ENCODE results near the gene CCDC88C.
"Not testable (repeated sequence)": the region's sequence is repeated elsewhere in the genome, so short reads cannot be mapped to it uniquely, and the experiment has no call there.

Gene CCDC88C

GRCh38 chr14:91227183-91227628, 190.4 kb downstream of the CCDC88C start:
- TF ChIP-seq CTCF (IDR thresholded peaks at IDR 0.05; ENCODE audit: low read length), result no peak
- TF ChIP-seq EZH2 (IDR thresholded peaks at IDR 0.05; ENCODE audit: borderline replicate concordance, low read length), result no peak
- Histone ChIP-seq H3K27me3 (ENCODE audit: insufficient read depth, low read length) (no peaks in the 10 kb centered on the region), H2AFZ (ENCODE audit: low read length) (no peak overlapping the region), H3K9me3 (ENCODE audit: low read length) (no peaks in the 10 kb centered on the region), H3K79me2 (ENCODE audit: insufficient read depth, low read length) (no peaks in the 10 kb centered on the region), H3K9ac (ENCODE audit: low read length) (no peak overlapping the region), H3F3A (ENCODE audit: insufficient read depth, low read length) (no peaks in the 10 kb centered on the region), H3K36me3 (ENCODE audit: insufficient read depth, low read length) (peaks cover 18% of the 10 kb centered on the region), H3K27ac (ENCODE audit: low read depth, low read length, poor library complexity, severe bottlenecking) (no peak overlapping the region), H4K20me1 (ENCODE audit: insufficient read depth, low read length) (no peaks in the 10 kb centered on the region), H3K4me3 (ENCODE audit: low read depth, low read length, poor library complexity, severe bottlenecking) (no peak overlapping the region), H3K9me2 (ENCODE audit: low read depth, low read length) (no peaks in the 10 kb centered on the region), H3K4me1 (ENCODE audit: insufficient read depth, low read length, severe bottlenecking) (peaks cover 18% of the 10 kb centered on the region), H3K4me2 (ENCODE audit: low read length) (no peak overlapping the region)

- H3K27ac ChIP-seq (ENCODE audit: low read depth, low read length, poor library complexity, severe bottlenecking); H3K79me2 ChIP-seq (ENCODE audit: insufficient read depth, low read length); H3K9me3 ChIP-seq (ENCODE audit: low read length); H3F3A ChIP-seq (ENCODE audit: insufficient read depth, low read length); H3K27me3 ChIP-seq (ENCODE audit: insufficient read depth, low read length); H3K4me3 ChIP-seq (ENCODE audit: low read depth, low read length, poor library complexity, severe bottlenecking); H3K9ac ChIP-seq (ENCODE audit: low read length); H3K4me2 ChIP-seq (ENCODE audit: low read length); H4K20me1 ChIP-seq (ENCODE audit: insufficient read depth, low read length); H3K9me2 ChIP-seq (ENCODE audit: low read depth, low read length); H2AFZ ChIP-seq (ENCODE audit: low read length): not testable (repeated sequence)
- H3K4me1 ChIP-seq (ENCODE audit: insufficient read depth, low read length, severe bottlenecking), result peaks cover 18% of the 10 kb centered on the region
- H3K36me3 ChIP-seq (ENCODE audit: insufficient read depth, low read length), result peaks cover 16% of the 10 kb centered on the region
These were observed 191.3 kb downstream of the CCDC88C start for GRCh38 chr14:91226360-91226759.

GRCh38 chr14:91225025-91225424, 192.6 kb downstream of the CCDC88C start:
- H3K27ac ChIP-seq (ENCODE audit: low read depth, low read length, poor library complexity, severe bottlenecking), result no peak overlapping the region

More at GRCh38 chr14:91225025-91225424, 192.6 kb downstream of the CCDC88C start:
- Histone ChIP-seq H3F3A (ENCODE audit: insufficient read depth, low read length) (no peaks in the 10 kb centered on the region), H3K4me2 (ENCODE audit: low read length) (no peak overlapping the region), H2AFZ (ENCODE audit: low read length) (no peak overlapping the region), H3K4me3 (ENCODE audit: low read depth, low read length, poor library complexity, severe bottlenecking) (no peak overlapping the region), H3K9me2 (ENCODE audit: low read depth, low read length) (no peaks in the 10 kb centered on the region), H4K20me1 (ENCODE audit: insufficient read depth, low read length) (no peaks in the 10 kb centered on the region), H3K9me3 (ENCODE audit: low read length) (no peaks in the 10 kb centered on the region), H3K36me3 (ENCODE audit: insufficient read depth, low read length) (peaks cover 7% of the 10 kb centered on the region; the same call in 1 of the 2 replicates), H3K79me2 (ENCODE audit: insufficient read depth, low read length) (no peaks in the 10 kb centered on the region), H3K4me1 (ENCODE audit: insufficient read depth, low read length, severe bottlenecking) (peaks cover 18% of the 10 kb centered on the region), H3K27me3 (ENCODE audit: insufficient read depth, low read length) (no peaks in the 10 kb centered on the region), H3K9ac (ENCODE audit: low read length) (no peak overlapping the region)
- TF ChIP-seq CTCF (IDR thresholded peaks at IDR 0.05; ENCODE audit: low read length) (no peak), EZH2 (IDR thresholded peaks at IDR 0.05; ENCODE audit: borderline replicate concordance, low read length) (no peak)
